OCI-LY7 (cell line): ENCODE measurements around the gene PHACTR4. TPM values are rescaled to one million over a fixed set of nuclear protein-coding genes. Genes with fewer than 3 reads are reported as not detected.
"Not testable (repeated sequence)": the region's sequence is repeated elsewhere in the genome, so short reads cannot be mapped to it uniquely, and the experiment has no call there.

ENCODE experiments used
- BruUV-seq: library from RNA; stranded (reverse); fragments of 400-500 nt; replicated peaks from 2 replicates; lab custom pipeline; 2021; lab: Mats Ljungman, UMichigan
- CTCF ChIA-PET: fragments of 300-600 bp; sonication (Branson Sonifier 250); formaldehyde crosslinking; loops from one replicate; lab custom pipeline; 2022; ENCODE audit warnings: antibody characterized with exemption; ENCODE audit not compliant: unreplicated experiment; lab: Charles Lee
- POLR2A ChIA-PET: fragments of 300-600 bp; sonication (Branson Sonifier 250); formaldehyde crosslinking; loops from one replicate; lab custom pipeline; 2022; ENCODE audit warnings: antibody characterized with exemption; lab: Charles Lee
- DNase-seq: peaks from one replicate; pipeline ENCODE4 v3.0.0-alpha.2; 2015; ENCODE audit warnings: low spot score
- H2AFZ ChIP-seq: fragments of 200-600 bp; sonication (generic), shearing (Covaris generic); 2 replicates; pipeline ENCODE4 v1.6.1; 2014; ENCODE audit warnings: mild to moderate bottlenecking, antibody characterized with exemption, low read length, moderate library complexity
- H3K27ac ChIP-seq: fragments of 200-600 bp; sonication (generic); 2 replicates; pipeline ENCODE4 v1.5.1; 2014; ENCODE audit warnings: mixed run types, low read depth, mild to moderate bottlenecking, moderate library complexity, low read length, inconsistent platforms; ENCODE audit not compliant: poor library complexity, severe bottlenecking
- H3K36me3 ChIP-seq: fragments of 200-600 bp; sonication (generic); 2 replicates; pipeline ENCODE4 v1.6.1; 2014; ENCODE audit warnings: mild to moderate bottlenecking, antibody characterized with exemption, low read length, moderate library complexity, mixed read lengths; ENCODE audit not compliant: insufficient read depth
- H3K4me1 ChIP-seq: fragments of 200-600 bp; sonication (generic); 2 replicates; pipeline ENCODE4 v1.5.1; 2014; ENCODE audit warnings: mild to moderate bottlenecking, low read length; ENCODE audit not compliant: insufficient read depth, poor library complexity, severe bottlenecking
- H3K4me2 ChIP-seq: fragments of 200-600 bp; sonication (generic); 2 replicates; pipeline ENCODE4 v1.6.1; 2014; ENCODE audit warnings: mild to moderate bottlenecking, low read length
- H3K4me3 ChIP-seq: fragments of 200-600 bp; sonication (generic); 2 replicates; pipeline ENCODE4 v1.5.1; 2014; ENCODE audit warnings: mild to moderate bottlenecking, low read depth, low read length; ENCODE audit not compliant: poor library complexity, severe bottlenecking
- H3K79me2 ChIP-seq: fragments of 200-600 bp; sonication (generic); 2 replicates; pipeline ENCODE4 v1.6.1; 2016; ENCODE audit warnings: low read depth, mild to moderate bottlenecking, low read length, moderate library complexity, mixed read lengths; ENCODE audit not compliant: insufficient read depth
- H3K9me2 ChIP-seq: fragments of 200-600 bp; sonication (generic); 2 replicates; pipeline ENCODE4 v1.6.1; 2016; ENCODE audit warnings: mild to moderate bottlenecking, low read length, mixed read lengths; ENCODE audit not compliant: insufficient read depth
- H3K9me3 ChIP-seq: fragments of 200-600 bp; sonication (generic); 2 replicates; pipeline ENCODE4 v1.6.1; 2014; ENCODE audit warnings: mild to moderate bottlenecking, mixed run types, low read length, mixed read lengths
- H4K20me1 ChIP-seq: fragments of 200-600 bp; sonication (generic); 2 replicates; pipeline ENCODE4 v1.6.1; 2014; ENCODE audit warnings: mild to moderate bottlenecking, antibody characterized with exemption, low read length, moderate library complexity, mixed read lengths; ENCODE audit not compliant: insufficient read depth
- CTCF ChIP-seq: fragments of 200-600 bp; sonication (generic); conservative IDR thresholded peaks from 2 replicates; pipeline ENCODE4 v1.5.1; 2014; ENCODE audit warnings: mild to moderate bottlenecking, antibody characterized with exemption, low read length, moderate library complexity, mixed read lengths
- EZH2phosphoT487 ChIP-seq: fragments of 200-600 bp; sonication (generic); IDR thresholded peaks from 2 replicates; pipeline ENCODE4 v1.6.1; 2018; ENCODE audit warnings: low read depth, borderline replicate concordance, mild to moderate bottlenecking, mixed run types, antibody characterized with exemption, low read length, moderate library complexity, mixed read lengths
- intact Hi-C: fragments of 100-400 bp; cut with micrococcal nuclease; formaldehyde crosslinking; loops from one replicate; pipeline ENCODE4 v1.10.0; 2022; ENCODE audit not compliant: unreplicated experiment
- total RNA-seq, 2 experiments: library from RNA; depleted of rRNA in 1 of 2; stranded (reverse); fragments of >200 nt in 1 of 2; shearing (Covaris generic) in 1 of 2; gene quantifications; 2 replicates each; pipeline ENCODE4 v1.2.3, GENCODE V29; 2014 to 2022

Gene PHACTR4
- total RNA-seq, 2 experiments from 2014 or later = 17.8 to 44.9 TPM

GRCh38 chr1:28510970-28511440, 141.5 kb downstream of the PHACTR4 start:
- H3K4me1 ChIP-seq = peaks cover 36% of the 10 kb centered on the region
- ChIA-PET POLR2A (interaction anchor here (0.7 to 1.1 kb wide), 2 partner anchors 262 to 350 kb away, joined by 4 to 6 read pairs; no protein-coding TSS in a partner anchor), CTCF (no interaction called here)
- BruUV-seq = no TSS peak
- H3K36me3 ChIP-seq = peaks cover 88% of the 10 kb centered on the region
- peaks cover 45% of the 10 kb centered on the region for H3K79me2 ChIP-seq
- H3K27ac ChIP-seq = peak overlapping the region; percentile 94
- H4K20me1 ChIP-seq = peaks cover 5% of the 10 kb centered on the region; the same call in 1 of the 2 replicates
- peak; percentile 49 for DNase-seq
- intact Hi-C loops = loop anchor here (5.0 kb wide), 1 partner anchor 671 kb away; the partner anchor contains the start of gene SRSF4
- peak overlapping the region; percentile 85 for H3K4me3 ChIP-seq
- H2AFZ ChIP-seq = no peak overlapping the region
- H3K9me2 ChIP-seq = no peaks in the 10 kb centered on the region
- TF ChIP-seq CTCF (no peak), EZH2phosphoT487 (no peak)
- peak overlapping the region; percentile 85 for H3K4me2 ChIP-seq
- no peaks in the 10 kb centered on the region for H3K9me3 ChIP-seq

- peak; percentile 23 for DNase-seq
- intact Hi-C loops = loop anchor here (5.0 kb wide), 1 partner anchor 670 kb away; the partner anchor contains the start of gene SRSF4
- Histone ChIP-seq H3K4me3 (peak overlapping the region; percentile 8), H3K79me2 (peaks cover 34% of the 10 kb centered on the region; the same call in 1 of the 2 replicates), H3K9me3 (no peaks in the 10 kb centered on the region), H2AFZ (no peak overlapping the region), H3K36me3 (peaks cover 77% of the 10 kb centered on the region), H3K4me2 (peak overlapping the region; percentile 28), H3K9me2 (no peaks in the 10 kb centered on the region), H4K20me1 (peaks cover 5% of the 10 kb centered on the region; the same call in 1 of the 2 replicates), H3K27ac (peak overlapping the region; percentile 94), H3K4me1 (peaks cover 45% of the 10 kb centered on the region)
- ChIA-PET CTCF (no interaction called here), POLR2A (interaction anchor here (0.6 to 1.1 kb wide), 2 partner anchors 57 to 263 kb away, joined by 3 to 6 read pairs; no protein-coding TSS in a partner anchor)
- TF ChIP-seq CTCF = no peak
- no peak for TF ChIP-seq EZH2phosphoT487
- BruUV-seq = no TSS peak
Measured at GRCh38 chr1:28512058-28512611, 142.6 kb downstream of the PHACTR4 start.

GRCh38 chr1:28514445-28514933, 144.9 kb downstream of the PHACTR4 start:
- intact Hi-C loops = loop anchor here (5.0 kb wide), 1 partner anchor 668 kb away; the partner anchor contains the start of gene SRSF4
- POLR2A ChIA-PET, H4K20me1 ChIP-seq, CTCF ChIA-PET, H3K4me2 ChIP-seq, H2AFZ ChIP-seq, H3K9me2 ChIP-seq, H3K4me3 ChIP-seq, H3K9me3 ChIP-seq, BruUV-seq, DNase-seq: not testable (repeated sequence)
- peaks cover 41% of the 10 kb centered on the region for H3K4me1 ChIP-seq
- H3K27ac ChIP-seq = peak overlapping the region; percentile 75
- peaks cover 53% of the 10 kb centered on the region for H3K36me3 ChIP-seq
- H3K79me2 ChIP-seq = peaks cover 25% of the 10 kb centered on the region
